Endothelial cell of umbilical vein (primary cell): ENCODE results near the gene ITSN1.

Source experiments
- EZH2 ChIP-seq: IDR thresholded peaks from 2 replicates; pipeline ENCODE4 v1.6.1; 2012; ENCODE audit warnings: borderline replicate concordance, low read depth, mild to moderate bottlenecking, moderate library complexity, low read length, inconsistent platforms; ENCODE audit not compliant: severe bottlenecking
- FOS ChIP-seq: IDR thresholded peaks from 2 replicates; pipeline ENCODE4 v1.6.1; 2011; ENCODE audit warnings: mild to moderate bottlenecking, low read length, moderate library complexity, borderline replicate concordance; ENCODE audit not compliant: insufficient read depth
- GATA2 ChIP-seq: IDR thresholded peaks from 2 replicates; pipeline ENCODE4 v1.7.0; 2011; ENCODE audit warnings: low read depth, mild to moderate bottlenecking, moderate library complexity, mixed read lengths, low read length; ENCODE audit not compliant: insufficient read length, insufficient read depth
- JUN ChIP-seq: IDR thresholded peaks from 2 replicates; pipeline ENCODE4 v1.6.1; 2011; ENCODE audit warnings: borderline replicate concordance, low read depth; ENCODE audit not compliant: insufficient read length, insufficient read depth
- MYC ChIP-seq: IDR thresholded peaks from one replicate; pipeline ENCODE4 v1.6.1; 2011; ENCODE audit warnings: mild to moderate bottlenecking, low read depth, low read length
- POLR2A ChIP-seq: IDR thresholded peaks from 2 replicates; pipeline ENCODE4 v1.6.1; 2012; ENCODE audit warnings: low read depth, mild to moderate bottlenecking, control low read depth, low read length
- POLR2AphosphoS5 ChIP-seq: IDR thresholded peaks from 2 replicates; pipeline ENCODE4 v1.6.1; 2012; ENCODE audit warnings: low read depth, mild to moderate bottlenecking, control low read depth, low read length, moderate library complexity; ENCODE audit not compliant: insufficient read depth
- TF ChIP-seq, protein P1 (sequence below), 2 donors: IDR thresholded peaks; 1 replicate in 1 of 2; 2 replicates in 1 of 2; pipeline ENCODE4 v1.5.1; 2011; ENCODE audit warnings: low read length in 2 of 2, mild to moderate bottlenecking in 2 of 2, moderate library complexity in 2 of 2, control low read depth in 1 of 2, inconsistent platforms in 1 of 2, low read depth in 1 of 2; ENCODE audit not compliant: insufficient read depth in 1 of 2; ENCODE audit errors: extremely low read depth in 1 of 2

GRCh38 chr21:33884376-33885171 is 242.3 kb downstream of the ITSN1 start:
- TF ChIP-seq, protein P1, sequence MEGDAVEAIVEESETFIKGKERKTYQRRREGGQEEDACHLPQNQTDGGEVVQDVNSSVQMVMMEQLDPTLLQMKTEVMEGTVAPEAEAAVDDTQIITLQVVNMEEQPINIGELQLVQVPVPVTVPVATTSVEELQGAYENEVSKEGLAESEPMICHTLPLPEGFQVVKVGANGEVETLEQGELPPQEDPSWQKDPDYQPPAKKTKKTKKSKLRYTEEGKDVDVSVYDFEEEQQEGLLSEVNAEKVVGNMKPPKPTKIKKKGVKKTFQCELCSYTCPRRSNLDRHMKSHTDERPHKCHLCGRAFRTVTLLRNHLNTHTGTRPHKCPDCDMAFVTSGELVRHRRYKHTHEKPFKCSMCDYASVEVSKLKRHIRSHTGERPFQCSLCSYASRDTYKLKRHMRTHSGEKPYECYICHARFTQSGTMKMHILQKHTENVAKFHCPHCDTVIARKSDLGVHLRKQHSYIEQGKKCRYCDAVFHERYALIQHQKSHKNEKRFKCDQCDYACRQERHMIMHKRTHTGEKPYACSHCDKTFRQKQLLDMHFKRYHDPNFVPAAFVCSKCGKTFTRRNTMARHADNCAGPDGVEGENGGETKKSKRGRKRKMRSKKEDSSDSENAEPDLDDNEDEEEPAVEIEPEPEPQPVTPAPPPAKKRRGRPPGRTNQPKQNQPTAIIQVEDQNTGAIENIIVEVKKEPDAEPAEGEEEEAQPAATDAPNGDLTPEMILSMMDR (IDR thresholded peaks at IDR 0.05; ENCODE audit: extremely low read depth in 1 of 2, insufficient read depth in 1 of 2, low read depth in 1 of 2, low read length in 2 of 2): no peak
- TF ChIP-seq POLR2A (no peak), MYC (no peak), EZH2 (no peak), POLR2AphosphoS5 (no peak), JUN (no peak), FOS (no peak), GATA2 (no peak)
